Mesendoderm (in vitro differentiated cells): ENCODE data around the gene ALG3.

Source experiments
- DNase-seq: peaks from one replicate; pipeline ENCODE4 v3.0.0; 2013
- H2AK5ac ChIP-seq: 2 replicates; pipeline ENCODE4 v1.6.1; 2013; ENCODE audit warnings: low read length, inconsistent platforms
- H2BK120ac ChIP-seq: 2 replicates; pipeline ENCODE4 v1.6.1; 2013; ENCODE audit warnings: low read depth, mild to moderate bottlenecking, low read length, moderate library complexity, mixed read lengths
- H2BK15ac ChIP-seq: replicated peaks from 2 replicates; pipeline ENCODE4 v1.6.1; 2013; ENCODE audit warnings: low read depth, mild to moderate bottlenecking, moderate library complexity
- H2BK5ac ChIP-seq: 2 replicates; pipeline ENCODE4 v1.6.1; 2013; ENCODE audit warnings: low read length, inconsistent platforms
- H3K18ac ChIP-seq: 2 replicates; pipeline ENCODE4 v1.6.1; 2013; ENCODE audit warnings: mild to moderate bottlenecking, low read length, mixed read lengths
- H3K23ac ChIP-seq: one replicate; pipeline ENCODE4 v1.6.1; 2013; ENCODE audit warnings: low read length
- H3K27ac ChIP-seq: 2 replicates; pipeline ENCODE4 v1.5.1; 2013; ENCODE audit warnings: low read depth, mild to moderate bottlenecking, inconsistent platforms, low read length, moderate library complexity
- H3K27me3 ChIP-seq: 2 replicates; pipeline ENCODE4 v1.6.1; 2013; ENCODE audit warnings: low read length, control low read depth, mild to moderate bottlenecking, inconsistent platforms; ENCODE audit not compliant: insufficient read depth, poor library complexity
- H3K36me3 ChIP-seq: 2 replicates; pipeline ENCODE4 v1.6.1; 2013; ENCODE audit warnings: low read length, inconsistent platforms; ENCODE audit not compliant: control insufficient read depth, insufficient read depth
- H3K4ac ChIP-seq: one replicate; pipeline ENCODE4 v1.6.1; 2013; ENCODE audit warnings: low read depth, mild to moderate bottlenecking, low read length, moderate library complexity
- H3K4me1 ChIP-seq: 2 replicates; pipeline ENCODE4 v1.6.1; 2013; ENCODE audit warnings: low read depth, low read length, inconsistent platforms; ENCODE audit not compliant: control insufficient read depth
- H3K4me2 ChIP-seq: 2 replicates; pipeline ENCODE4 v1.6.1; 2013; ENCODE audit warnings: low read length
- H3K4me3 ChIP-seq: 2 replicates; pipeline ENCODE4 v1.5.1; 2013; ENCODE audit warnings: mild to moderate bottlenecking, low read length
- H3K56ac ChIP-seq: one replicate; pipeline ENCODE4 v1.6.1; 2013; ENCODE audit warnings: low read length
- H3K79me1 ChIP-seq: 2 replicates; pipeline ENCODE4 v1.6.1; 2013; ENCODE audit warnings: low read length, inconsistent platforms
- H3K79me2 ChIP-seq: 2 replicates; pipeline ENCODE4 v1.6.1; 2013; ENCODE audit warnings: mild to moderate bottlenecking, low read length; ENCODE audit not compliant: control insufficient read depth, insufficient read depth
- H3K9ac ChIP-seq: 2 replicates; pipeline ENCODE4 v1.6.1; 2013; ENCODE audit warnings: low read length, inconsistent platforms
- H4K5ac ChIP-seq: one replicate; pipeline ENCODE4 v1.6.1; 2013; ENCODE audit warnings: low read length
- H4K8ac ChIP-seq: one replicate; pipeline ENCODE4 v1.6.1; 2013; ENCODE audit warnings: low read depth, mild to moderate bottlenecking, control low read depth, low read length, moderate library complexity
- WGBS: extraction: QIAGEN DNeasy Blood & Tissue Kit; methylation state at CpG from one replicate; pipeline ENCODE4 v1.1.7; 2013; ENCODE audit warnings: low lambda C conversion rate, missing lambda C conversion rate; ENCODE audit not compliant: insufficient coverage; ENCODE audit errors: extremely low coverage; 5-methylcytosine and 5-hydroxymethylcytosine counted together

Gene ALG3

GRCh38 chr3:184235381-184236032 is 13.3 kb downstream of the ALG3 start:
- H2BK15ac ChIP-seq = no peak overlapping the region
- H3K18ac ChIP-seq = no peak overlapping the region
- peaks cover 23% of the 10 kb centered on the region for H3K27me3 ChIP-seq
- no peak overlapping the region for H3K4ac ChIP-seq
- no peaks in the 10 kb centered on the region for H3K79me2 ChIP-seq
- no peak overlapping the region for H3K27ac ChIP-seq
- no peaks in the 10 kb centered on the region for H3K36me3 ChIP-seq
- no CpG with 5 or more reads among the region's 4 CpGs for WGBS
- no peak overlapping the region for H4K5ac ChIP-seq
- H2AK5ac ChIP-seq = no peak overlapping the region
- H3K9ac ChIP-seq = no peak overlapping the region
- no peaks in the 10 kb centered on the region for H3K79me1 ChIP-seq
- no peak overlapping the region for H2BK5ac ChIP-seq
- no peak overlapping the region for H3K56ac ChIP-seq
- H3K23ac ChIP-seq = no peak overlapping the region
- H3K4me2 ChIP-seq = no peak overlapping the region
- H2BK120ac ChIP-seq = no peak overlapping the region
- DNase-seq = no peak
- H4K8ac ChIP-seq = no peak overlapping the region
- H3K4me3 ChIP-seq = no peak overlapping the region
- H3K4me1 ChIP-seq = no peaks in the 10 kb centered on the region

GRCh38 chr3:184234671-184235380 is 13.9 kb downstream of the ALG3 start:
- H3K4me2 ChIP-seq = no peak overlapping the region
- H3K4me3 ChIP-seq = no peak overlapping the region
- H3K27me3 ChIP-seq = peaks cover 30% of the 10 kb centered on the region
- H2BK5ac ChIP-seq = no peak overlapping the region
- WGBS = no CpG with 5 or more reads among the region's 19 CpGs
- H3K27ac ChIP-seq = no peak overlapping the region
- no peak for DNase-seq
- H3K23ac ChIP-seq = no peak overlapping the region
- H3K4ac ChIP-seq = no peak overlapping the region
- H4K5ac ChIP-seq = no peak overlapping the region
- H3K18ac ChIP-seq = no peak overlapping the region
- H4K8ac ChIP-seq = no peak overlapping the region
- H3K79me1 ChIP-seq = no peaks in the 10 kb centered on the region
- H3K79me2 ChIP-seq = no peaks in the 10 kb centered on the region
- no peak overlapping the region for H3K56ac ChIP-seq
- H3K4me1 ChIP-seq = no peaks in the 10 kb centered on the region
- H2BK120ac ChIP-seq = no peak overlapping the region
- H2BK15ac ChIP-seq = no peak overlapping the region
- no peaks in the 10 kb centered on the region for H3K36me3 ChIP-seq
- no peak overlapping the region for H3K9ac ChIP-seq
- H2AK5ac ChIP-seq = no peak overlapping the region

GRCh38 chr3:184234224-184234623 is 14.5 kb downstream of the ALG3 start:
- no peak overlapping the region for H4K5ac ChIP-seq
- no peak overlapping the region for H2BK120ac ChIP-seq
- H2BK15ac ChIP-seq = no peak overlapping the region
- H4K8ac ChIP-seq = no peak overlapping the region
- no peaks in the 10 kb centered on the region for H3K36me3 ChIP-seq
- H3K4me3 ChIP-seq = no peak overlapping the region
- H3K23ac ChIP-seq = no peak overlapping the region
- H3K56ac ChIP-seq = no peak overlapping the region
- no peak for DNase-seq
- H2AK5ac ChIP-seq = no peak overlapping the region
- H3K27ac ChIP-seq = no peak overlapping the region
- no peak overlapping the region for H3K9ac ChIP-seq
- no CpG with 5 or more reads among the region's 4 CpGs for WGBS
- no peak overlapping the region for H3K4me2 ChIP-seq
- no peak overlapping the region for H2BK5ac ChIP-seq
- H3K27me3 ChIP-seq = peaks cover 34% of the 10 kb centered on the region
- H3K4ac ChIP-seq = no peak overlapping the region
- H3K79me2 ChIP-seq = no peaks in the 10 kb centered on the region
- H3K79me1 ChIP-seq = no peaks in the 10 kb centered on the region
- H3K4me1 ChIP-seq = no peaks in the 10 kb centered on the region
- no peak overlapping the region for H3K18ac ChIP-seq

GRCh38 chr3:184233127-184233843 is 15.5 kb downstream of the ALG3 start:
- no peak overlapping the region for H3K4me3 ChIP-seq
- no peak overlapping the region for H3K18ac ChIP-seq
- no peak overlapping the region for H4K5ac ChIP-seq
- H4K8ac ChIP-seq = no peak overlapping the region
- H3K56ac ChIP-seq = no peak overlapping the region
- H2BK120ac ChIP-seq = no peak overlapping the region
- H3K9ac ChIP-seq = no peak overlapping the region
- peaks cover 40% of the 10 kb centered on the region for H3K27me3 ChIP-seq
- DNase-seq = no peak
- no peaks in the 10 kb centered on the region for H3K36me3 ChIP-seq
- H3K4ac ChIP-seq = no peak overlapping the region
- no peaks in the 10 kb centered on the region for H3K4me1 ChIP-seq
- WGBS = no CpG with 5 or more reads among the region's 23 CpGs
- no peak overlapping the region for H3K4me2 ChIP-seq
- no peak overlapping the region for H3K27ac ChIP-seq
- H3K79me2 ChIP-seq = no peaks in the 10 kb centered on the region
- H2BK15ac ChIP-seq = no peak overlapping the region
- no peak overlapping the region for H2AK5ac ChIP-seq
- H3K23ac ChIP-seq = no peak overlapping the region
- H2BK5ac ChIP-seq = no peak overlapping the region
- no peaks in the 10 kb centered on the region for H3K79me1 ChIP-seq

DNA sequence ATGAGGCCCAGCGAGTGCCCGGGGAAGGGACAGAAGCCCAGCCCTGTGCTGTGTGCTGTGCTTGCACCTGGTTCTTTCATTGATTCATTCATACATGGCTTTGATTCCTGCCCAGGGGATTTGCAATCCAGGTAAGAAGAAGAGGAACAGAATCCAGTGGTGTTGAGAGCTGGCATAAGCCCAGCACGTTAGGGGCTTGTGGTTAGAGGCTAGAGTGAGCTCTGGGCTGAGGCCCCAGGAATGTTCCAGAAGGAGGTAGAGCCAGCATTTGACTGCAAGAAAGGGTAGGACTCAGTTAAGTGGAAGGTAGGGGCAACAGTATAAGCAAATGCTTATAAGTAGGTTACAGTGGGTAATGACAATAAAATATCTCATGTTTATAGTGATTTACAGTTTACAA is 17.1 kb downstream of the ALG3 start:
- no peak overlapping the region for H3K4me3 ChIP-seq
- H3K27ac ChIP-seq = no peak overlapping the region
- no peak overlapping the region for H2AK5ac ChIP-seq
- no peak overlapping the region for H2BK120ac ChIP-seq
- no peaks in the 10 kb centered on the region for H3K79me2 ChIP-seq
- H3K36me3 ChIP-seq = no peaks in the 10 kb centered on the region
- peaks cover 41% of the 10 kb centered on the region for H3K27me3 ChIP-seq
- H3K4me1 ChIP-seq = no peaks in the 10 kb centered on the region
- H3K23ac ChIP-seq = no peak overlapping the region
- H2BK15ac ChIP-seq = no peak overlapping the region
- no CpG with 5 or more reads among the region's 3 CpGs for WGBS
- H3K4ac ChIP-seq = no peak overlapping the region
- H4K5ac ChIP-seq = no peak overlapping the region
- no peak overlapping the region for H3K4me2 ChIP-seq
- H3K56ac ChIP-seq = no peak overlapping the region
- no peak for DNase-seq
- no peak overlapping the region for H3K18ac ChIP-seq
- no peak overlapping the region for H4K8ac ChIP-seq
- no peak overlapping the region for H3K9ac ChIP-seq
- no peak overlapping the region for H2BK5ac ChIP-seq
- H3K79me1 ChIP-seq = no peaks in the 10 kb centered on the region
